ENCODE data around the gene PUS10.
A peak's percentile ranks its signal among the peaks of the same experiment; 100 is the strongest.
"Not testable (repeated sequence)": the region's sequence is repeated elsewhere in the genome, so short reads cannot be mapped to it uniquely, and the experiment has no call there.

The PUS10 gene

GRCh38 chr2:61009355-61009754, 8.7 kb downstream of the PUS10 start:
- no peak for DNase-seq

- DNase-seq, result no peak
These were observed 11.5 kb downstream of the PUS10 start for GRCh38 chr2:61006486-61007105.

- no peak for DNase-seq
These were observed 12.3 kb downstream of the PUS10 start for GRCh38 chr2:61005736-61006135.

GRCh38 chr2:60998628-60999545, 19.2 kb downstream of the PUS10 start:
- DNase-seq, result peak; percentile 26

GRCh38 chr2:60994131-60994530, 23.9 kb downstream of the PUS10 start:
- no peak for DNase-seq

GRCh38 chr2:60992985-60993392, 25.1 kb downstream of the PUS10 start:
- DNase-seq, result peak; percentile 52

GRCh38 chr2:60991644-60992043, 26.4 kb downstream of the PUS10 start:
- no peak for DNase-seq

GRCh38 chr2:60989259-60989658, 28.8 kb downstream of the PUS10 start:
- no peak for DNase-seq

- not testable (repeated sequence) for DNase-seq
These were observed 30.4 kb downstream of the PUS10 start for GRCh38 chr2:60987656-60988055.

- DNase-seq, result no peak
These were observed 31.0 kb downstream of the PUS10 start for GRCh38 chr2:60987041-60987440.

GRCh38 chr2:60984720-60985119, 33.3 kb downstream of the PUS10 start:
- no peak for DNase-seq

GRCh38 chr2:60982066-60982465, 36.0 kb downstream of the PUS10 start:
- DNase-seq, result not testable (repeated sequence)

GRCh38 chr2:60980071-60980815, 37.8 kb downstream of the PUS10 start:
- no peak for DNase-seq

GRCh38 chr2:60979231-60979630, 38.8 kb downstream of the PUS10 start:
- no peak for DNase-seq

GRCh38 chr2:60977562-60977895, 40.5 kb downstream of the PUS10 start:
- no peak for DNase-seq

GRCh38 chr2:60976875-60977561, 41.0 kb downstream of the PUS10 start:
- no peak for DNase-seq

- no peak for DNase-seq
These were observed 41.7 kb downstream of the PUS10 start for GRCh38 chr2:60976256-60976850.

- no peak for DNase-seq
These were observed 43.4 kb downstream of the PUS10 start for GRCh38 chr2:60974652-60975051.

GRCh38 chr2:60973705-60974104, 44.4 kb downstream of the PUS10 start:
- no peak for DNase-seq

GRCh38 chr2:60972889-60973656, 45.0 kb downstream of the PUS10 start:
- DNase-seq, result no peak

- no peak for DNase-seq
These were observed 51.3 kb downstream of the PUS10 start for GRCh38 chr2:60966507-60967405.
